ENCODE results near the gene PIGZ.

PIGZ gene

DNA sequence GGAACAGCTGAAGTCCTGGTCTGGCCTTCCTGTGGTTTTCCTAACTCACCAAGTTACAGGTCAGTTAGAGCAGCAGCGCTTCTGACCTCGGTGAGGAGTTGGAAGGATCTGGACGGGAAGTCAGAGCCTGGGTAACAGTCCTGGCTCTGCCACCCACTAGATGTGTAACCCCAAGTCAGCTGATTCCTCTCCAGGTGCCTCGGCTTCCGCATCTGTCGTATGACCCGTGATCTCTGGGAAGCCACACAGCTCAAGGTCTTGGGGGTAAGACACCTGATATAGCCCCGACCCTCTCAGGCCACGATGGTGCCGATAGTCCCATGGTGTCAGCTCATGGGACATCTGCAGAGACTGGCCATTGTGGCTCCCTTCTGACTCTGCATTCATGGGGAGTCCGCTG lies 8.3 kb upstream of the PIGZ start:
- no peak for ATAC-seq

GRCh38 chr3:196975349-196975748 lies 6.7 kb upstream of the PIGZ start:
- no peak for ATAC-seq

GRCh38 chr3:196974661-196975060 lies 6.0 kb upstream of the PIGZ start:
- ATAC-seq, result no peak

DNA sequence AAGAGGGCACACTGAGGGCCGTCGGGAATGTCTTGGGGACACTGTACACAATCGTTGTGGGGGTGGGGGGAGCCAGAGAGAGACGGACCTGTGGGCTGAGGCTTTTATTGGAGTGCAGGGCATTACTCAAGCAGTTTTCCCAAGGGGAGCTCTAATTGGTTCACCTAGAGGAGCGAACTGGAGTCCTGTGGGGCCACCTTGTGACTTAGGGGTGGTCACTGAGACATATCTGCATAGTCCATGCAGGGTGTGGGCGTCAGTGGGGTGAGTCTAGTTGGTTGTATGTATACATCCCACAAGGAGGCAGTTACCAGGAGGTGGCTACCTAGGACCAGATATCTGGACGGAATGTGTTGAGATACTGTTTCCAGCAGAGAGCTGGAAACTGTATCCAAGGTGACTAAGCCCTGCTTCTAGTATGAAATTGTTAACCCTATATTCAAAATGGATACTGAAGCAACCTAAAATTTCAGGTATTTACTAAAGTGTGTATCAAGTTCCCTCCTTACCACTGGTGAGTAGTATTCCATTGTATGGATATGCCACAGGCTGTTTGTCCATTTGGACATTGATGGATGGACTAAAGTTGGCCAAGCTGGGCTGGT lies 2.6 kb upstream of the PIGZ start:
- ATAC-seq, result no peak

DNA sequence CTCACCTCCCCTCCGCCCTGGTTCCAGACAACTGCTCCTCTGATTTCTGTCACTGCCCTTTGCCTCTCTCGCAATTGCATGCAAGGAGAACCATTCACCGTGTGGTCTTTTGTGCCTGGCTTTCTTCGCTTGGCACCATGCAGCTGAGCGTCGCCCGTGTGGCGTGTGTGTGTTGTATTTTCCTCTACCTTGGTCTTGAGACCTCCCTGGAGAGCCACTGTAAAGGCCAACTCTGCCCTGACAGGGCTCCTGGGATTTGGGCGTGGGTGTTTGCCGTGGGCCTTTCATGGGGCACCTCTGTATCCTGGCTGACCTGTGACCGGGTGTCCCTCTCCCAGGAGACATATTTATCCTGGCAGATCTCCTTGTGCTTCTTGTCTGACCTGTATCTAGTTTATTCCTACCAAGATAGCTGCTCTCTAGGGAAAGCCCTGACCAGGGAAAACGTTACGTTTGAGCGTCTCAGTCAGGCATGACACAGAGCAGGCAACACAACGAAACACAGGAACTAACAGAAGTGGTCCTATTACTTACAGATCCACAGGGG lies 2.0 kb upstream of the PIGZ start:
- ATAC-seq, result no peak

DNA sequence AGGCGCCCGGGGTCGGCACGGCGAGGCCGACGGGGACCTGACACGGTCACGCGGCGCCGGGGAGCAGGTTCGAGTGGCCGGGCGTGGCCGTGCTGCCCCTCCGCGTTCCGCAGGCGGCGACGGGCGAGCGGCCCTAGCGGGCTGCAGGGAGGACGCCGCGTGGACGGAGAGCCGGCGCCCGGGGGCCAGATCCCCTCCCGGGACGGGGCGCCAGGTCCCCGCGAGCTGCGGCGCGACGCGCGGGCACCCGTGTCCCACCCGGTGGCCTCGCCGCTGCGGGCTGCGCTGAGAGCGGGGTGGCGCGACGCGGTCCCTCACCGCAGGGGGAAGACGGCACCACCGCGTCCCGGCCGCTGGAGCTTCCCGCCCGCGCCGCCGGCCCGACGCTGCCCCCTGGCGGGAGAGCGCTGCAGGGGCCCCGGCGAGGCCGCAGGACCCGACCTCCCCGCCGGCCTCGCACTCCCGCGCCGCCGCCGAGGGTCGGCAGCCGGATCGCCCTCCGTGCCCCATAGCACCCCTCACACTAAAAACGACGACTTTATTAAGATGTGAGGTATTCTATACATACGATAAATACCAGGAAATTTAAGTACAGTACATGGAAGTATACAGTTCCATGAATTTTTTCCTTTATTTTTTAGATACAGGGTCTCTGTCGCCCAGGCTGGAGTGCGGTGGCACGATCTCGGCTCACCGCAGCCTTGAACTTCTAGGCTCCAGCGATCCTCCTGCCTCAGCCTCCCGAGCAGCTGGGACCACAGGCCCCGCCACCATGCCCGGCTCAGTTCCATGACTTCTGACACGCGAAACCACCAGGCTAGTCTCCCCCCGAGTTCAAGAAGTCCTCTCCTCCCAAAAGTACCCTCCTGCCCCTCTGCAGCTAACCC lies 1.3 kb upstream of the PIGZ start:
- peak; percentile 72 to 79 for ATAC-seq

GRCh38 chr3:196969134-196969659 lies 564 bp upstream of the PIGZ start:
- peak; percentile 47 to 52 for ATAC-seq

DNA sequence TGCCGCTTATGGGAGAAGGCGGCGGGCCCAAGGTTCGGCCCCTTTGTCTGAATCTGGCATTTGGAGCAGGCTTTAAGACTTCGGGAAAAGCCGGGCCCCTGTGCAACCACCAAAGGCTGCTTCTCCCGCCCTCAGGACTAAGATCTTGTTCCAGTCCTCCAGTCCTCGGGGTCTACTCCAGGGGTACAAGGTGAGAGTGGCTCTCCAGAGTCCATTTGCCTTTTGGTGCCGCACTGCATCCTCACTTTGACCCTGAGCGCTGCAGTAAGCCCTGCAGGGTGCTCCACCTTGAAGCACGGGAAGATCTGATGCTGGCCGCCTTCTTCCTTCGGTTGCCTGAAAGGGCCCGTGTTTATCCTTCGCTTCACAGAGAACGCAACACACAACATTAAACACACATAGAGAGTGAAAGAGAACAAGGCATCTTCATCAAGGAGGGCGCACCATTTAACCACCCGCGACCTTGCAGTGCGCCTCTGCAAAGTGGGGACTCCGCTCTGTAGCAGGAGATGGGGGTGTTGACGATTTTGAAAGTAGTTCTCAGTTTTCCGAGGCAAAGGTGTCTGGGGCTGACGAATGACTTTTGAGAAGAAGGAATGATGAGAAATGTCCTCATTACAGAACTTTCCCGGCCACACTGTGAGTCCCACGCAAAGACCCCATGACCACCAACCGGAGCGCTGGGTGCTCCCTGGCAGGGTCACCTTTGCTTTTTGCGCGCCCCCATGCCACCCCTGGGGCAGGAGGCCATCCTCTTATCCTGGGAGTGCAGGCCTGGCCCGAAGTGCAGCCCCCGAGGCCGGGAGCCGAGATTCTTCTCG lies 1.0 kb downstream of the PIGZ start:
- no peak for ATAC-seq

DNA sequence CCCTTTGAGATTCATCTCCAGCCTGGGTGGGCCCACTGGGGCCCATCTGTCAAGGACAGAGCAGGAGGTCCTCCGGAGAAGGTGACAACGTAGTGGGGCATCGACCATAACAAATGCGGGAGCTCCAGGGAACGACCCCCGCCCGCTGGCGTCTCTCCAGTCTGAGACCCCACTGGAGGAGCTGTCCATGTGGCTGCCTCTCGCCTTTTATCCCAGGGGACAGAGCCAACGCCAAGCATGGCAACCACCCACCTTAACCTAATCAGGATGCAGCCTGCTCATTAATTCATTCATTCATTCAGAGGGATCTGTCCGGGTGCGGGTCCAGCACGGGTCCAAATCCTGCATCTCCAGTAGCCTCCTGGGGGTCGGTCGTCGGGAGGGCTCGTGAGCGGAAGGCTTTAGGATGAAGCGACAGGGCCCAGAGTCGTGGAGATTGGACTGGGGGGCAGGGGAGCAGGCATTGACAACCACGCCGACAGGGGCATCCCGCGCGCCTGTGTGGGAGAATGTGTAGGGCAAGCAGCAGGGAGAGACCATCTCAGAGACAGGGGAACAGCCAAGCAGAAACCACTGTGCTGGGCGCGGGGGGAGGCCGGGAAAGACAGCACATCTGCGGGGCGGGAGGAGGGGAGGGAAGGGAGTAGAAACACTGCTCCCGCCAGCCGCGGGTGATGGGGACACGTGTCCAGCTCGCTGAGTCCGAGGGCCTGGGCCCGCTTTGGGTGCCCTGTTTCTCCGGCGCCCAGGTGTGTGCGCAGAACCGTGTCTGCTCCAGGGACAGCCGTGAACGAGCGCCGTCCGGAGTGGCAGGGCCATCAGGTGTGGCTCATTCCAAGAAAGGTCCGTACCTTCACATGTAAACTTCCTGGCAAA lies 1.9 kb downstream of the PIGZ start:
- ATAC-seq, result no peak

DNA sequence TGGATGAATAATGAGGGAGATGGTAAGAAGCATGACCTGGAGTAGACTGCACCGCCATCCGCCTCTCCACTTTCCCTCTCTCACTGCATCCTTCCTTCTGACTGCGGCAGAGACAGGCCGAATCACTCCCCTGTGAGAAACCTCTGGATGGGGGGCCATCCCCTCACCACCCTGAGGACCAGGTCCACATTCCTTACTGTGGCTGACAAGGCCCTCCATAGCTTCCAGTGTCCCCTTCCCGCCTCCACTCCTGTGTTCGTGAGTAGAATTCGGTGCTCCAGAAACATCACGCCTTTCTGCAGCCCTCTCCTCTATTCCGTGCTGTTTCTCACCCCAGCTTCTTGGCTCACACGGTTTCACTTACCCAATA lies 2.8 kb downstream of the PIGZ start:
- no peak for ATAC-seq

DNA sequence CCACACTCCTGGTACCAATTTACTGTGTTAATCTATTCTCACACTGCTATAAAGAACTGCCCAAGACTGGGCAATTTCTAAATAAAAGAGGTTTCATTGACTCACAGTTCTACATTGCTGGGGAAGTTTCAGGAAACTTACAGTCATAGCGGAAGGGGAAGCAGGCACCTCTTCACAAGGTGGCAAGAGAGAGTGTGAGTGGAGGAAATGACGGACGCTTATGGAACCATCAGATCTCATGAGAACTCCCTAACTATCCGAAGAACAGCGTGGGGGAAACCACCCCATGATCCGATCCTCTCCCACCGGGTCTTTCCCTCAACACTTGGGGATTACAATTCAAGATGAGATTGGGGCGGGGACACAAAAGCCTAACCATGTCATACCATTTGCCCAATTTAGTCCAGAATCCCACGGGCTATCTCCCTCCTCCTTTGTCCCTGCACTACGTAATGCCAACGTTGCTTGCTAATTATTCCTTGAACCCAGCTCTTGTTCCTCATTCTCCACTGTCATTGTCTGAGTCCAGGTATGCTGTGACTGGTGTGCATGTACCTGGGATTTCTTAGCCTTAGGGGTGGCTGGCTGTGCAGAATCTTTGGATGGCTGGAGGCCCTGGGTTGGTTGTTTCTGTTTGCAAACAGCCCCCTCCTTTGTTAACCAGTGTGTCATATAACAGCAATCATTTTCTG lies 3.4 kb downstream of the PIGZ start:
- ATAC-seq, result no peak

DNA sequence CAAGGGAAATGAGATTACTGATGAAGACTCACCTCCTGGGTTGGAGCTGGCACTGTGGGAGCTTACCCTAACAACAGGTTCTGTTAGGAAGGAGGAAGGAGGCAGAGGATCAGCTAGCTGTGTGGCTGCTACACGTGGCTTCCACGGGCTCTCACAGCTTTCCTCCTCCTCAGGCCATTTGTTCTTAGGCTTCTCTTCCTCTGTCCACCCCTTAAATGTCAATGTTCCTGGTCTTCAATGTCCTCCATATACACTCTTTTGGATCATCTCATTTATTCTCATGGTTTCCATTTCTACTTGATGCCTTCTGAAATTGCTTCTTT lies 5.0 kb downstream of the PIGZ start:
- no peak for ATAC-seq

- no peak for ATAC-seq
Observed at GRCh38 chr3:196962930-196963630, 5.6 kb downstream of the PIGZ start.

- ATAC-seq, result no peak
Observed at GRCh38 chr3:196962108-196962929, 6.3 kb downstream of the PIGZ start.

- no peak for ATAC-seq
Observed at GRCh38 chr3:196954832-196955231, 13.8 kb downstream of the PIGZ start.

DNA sequence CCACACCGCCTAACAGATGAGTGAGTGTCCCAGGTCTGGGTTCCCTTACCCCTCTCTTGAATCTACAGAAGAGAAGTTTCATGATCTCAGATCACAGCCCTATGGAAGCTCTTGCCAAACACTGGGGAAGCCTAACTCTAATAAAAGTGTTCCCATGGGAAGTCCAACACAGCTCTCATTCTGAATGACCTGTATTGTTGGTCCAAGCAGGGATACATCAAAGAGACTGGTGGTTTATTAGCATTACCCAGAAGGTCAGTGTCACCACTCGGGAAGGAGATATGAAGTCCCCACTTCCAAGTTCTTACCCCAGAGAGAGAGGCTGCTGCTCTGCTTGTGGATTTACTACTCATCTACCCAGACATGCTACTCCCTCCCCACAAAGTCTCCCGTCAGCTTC lies 17.3 kb downstream of the PIGZ start:
- no peak for ATAC-seq

DNA sequence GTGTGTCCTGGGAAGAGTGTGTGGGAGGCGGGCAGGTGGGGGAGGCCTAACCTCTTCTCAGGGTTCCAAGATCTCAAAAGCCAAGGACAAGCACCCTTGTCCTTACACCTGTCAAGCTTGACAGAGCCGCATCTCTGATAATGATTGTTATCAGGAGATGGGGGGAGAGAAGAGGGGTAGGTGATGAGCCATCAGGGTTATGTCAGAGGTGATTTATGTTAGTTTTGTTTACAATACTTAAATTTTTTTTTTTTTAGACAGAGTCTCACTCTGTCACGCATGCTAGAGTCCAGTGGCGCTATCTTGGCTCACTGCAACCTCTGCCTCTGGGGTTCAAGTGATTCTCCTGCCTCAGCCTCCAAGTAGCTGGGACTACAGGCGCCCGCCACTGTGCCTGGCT lies 18.9 kb downstream of the PIGZ start:
- no peak for ATAC-seq

DNA sequence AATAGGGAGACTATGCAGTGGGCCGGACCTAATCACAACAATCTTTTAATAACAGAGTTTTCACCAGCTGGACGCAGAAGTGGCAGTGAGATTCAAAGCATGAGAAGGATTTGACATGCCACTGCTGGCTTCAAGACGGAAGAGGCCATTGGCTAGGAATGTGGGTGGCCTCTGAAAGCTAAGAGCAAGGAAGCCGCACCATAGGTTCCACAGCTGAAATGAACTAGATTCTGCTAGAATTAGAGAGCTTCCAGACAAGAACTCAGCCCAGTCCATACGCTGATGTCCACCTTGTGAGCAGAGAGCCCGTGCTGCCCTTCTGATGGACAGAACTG lies 19.4 kb downstream of the PIGZ start:
- ATAC-seq, result no peak

DNA sequence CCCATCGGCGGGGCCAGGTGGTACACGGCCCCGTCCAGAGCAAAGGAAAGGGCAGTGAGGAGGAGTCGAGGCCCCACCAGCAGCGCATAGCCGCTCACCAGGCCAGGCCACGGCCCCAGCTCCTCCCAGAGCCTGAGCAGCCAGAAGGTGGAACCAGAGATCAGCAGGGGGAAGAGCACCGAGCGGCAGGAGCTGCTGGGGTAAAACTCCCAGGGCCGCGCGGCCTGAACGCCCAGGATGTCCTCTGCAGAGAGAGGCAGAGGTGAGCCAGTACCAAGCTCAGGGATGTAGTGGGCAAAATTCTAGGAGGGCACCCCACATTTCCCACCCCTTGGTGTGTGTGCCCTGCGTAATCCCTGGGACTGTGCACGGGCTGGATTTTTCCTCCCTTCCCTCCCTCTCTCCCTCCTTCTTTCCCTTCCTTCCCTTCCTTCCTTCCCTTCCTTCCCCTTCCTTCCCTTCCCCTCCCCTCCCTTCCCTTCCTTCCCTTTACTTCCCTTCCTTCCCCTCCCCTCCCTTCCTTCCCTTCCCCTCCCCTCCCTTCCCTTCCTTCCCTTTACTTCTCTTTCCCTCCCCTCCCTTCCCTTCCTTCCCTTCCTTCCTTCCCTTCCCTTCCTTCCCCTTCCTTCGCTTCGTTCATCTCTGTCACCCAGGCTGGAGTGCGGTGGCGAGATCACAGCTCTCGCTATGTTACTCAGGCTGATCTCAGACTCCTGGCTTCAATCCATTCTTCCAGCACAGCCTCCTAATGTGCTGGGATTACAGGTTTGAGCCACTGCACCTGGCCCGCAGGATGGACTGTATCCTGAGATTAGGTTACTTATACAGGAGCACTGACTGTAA lies 20.0 kb downstream of the PIGZ start:
- no peak for ATAC-seq

Measured in activated CD4-positive, CD25-positive, alpha-beta regulatory T cell treated with anti-CD3 and anti-CD28 coated beads, Interleukin-2, amount 50 U/mL, for 24 hours (primary cell).